ENCODE measurements around the gene UVSSA.

DNA sequence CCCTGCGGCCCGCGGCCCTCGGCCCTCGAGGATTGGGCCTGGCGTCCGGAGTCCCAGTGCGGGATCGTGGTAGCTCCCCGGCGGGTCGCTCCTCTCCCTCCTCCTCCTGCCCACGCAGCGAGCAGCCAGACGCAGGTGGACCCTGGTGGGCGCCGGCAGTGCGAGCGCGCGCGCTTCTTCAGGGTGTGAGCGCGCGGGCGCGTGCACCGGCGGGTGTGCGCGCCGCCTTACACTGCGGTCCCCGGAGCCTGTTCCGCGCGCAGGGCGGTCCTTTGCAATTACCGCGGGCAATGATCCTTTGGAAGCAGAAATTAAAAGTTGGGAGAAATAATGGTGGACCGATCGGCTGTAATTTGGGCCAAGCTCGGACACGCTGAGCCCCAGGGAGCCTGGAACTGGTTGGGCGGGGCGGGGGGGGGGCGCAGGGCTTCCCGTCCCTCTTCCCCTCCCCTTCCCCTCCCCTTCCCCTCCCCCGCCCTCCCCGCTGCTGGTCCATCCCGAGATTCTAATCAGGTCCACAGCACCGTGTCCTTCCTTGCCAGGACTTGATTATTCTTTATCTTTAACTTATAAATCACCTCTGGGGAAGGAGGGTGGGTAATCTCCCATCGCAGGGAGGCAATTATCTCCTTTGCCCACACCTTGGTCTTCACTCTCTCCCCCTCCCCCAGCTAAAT lies 60.8 kb downstream of the UVSSA start:
- TF ChIP-seq, protein P1, sequence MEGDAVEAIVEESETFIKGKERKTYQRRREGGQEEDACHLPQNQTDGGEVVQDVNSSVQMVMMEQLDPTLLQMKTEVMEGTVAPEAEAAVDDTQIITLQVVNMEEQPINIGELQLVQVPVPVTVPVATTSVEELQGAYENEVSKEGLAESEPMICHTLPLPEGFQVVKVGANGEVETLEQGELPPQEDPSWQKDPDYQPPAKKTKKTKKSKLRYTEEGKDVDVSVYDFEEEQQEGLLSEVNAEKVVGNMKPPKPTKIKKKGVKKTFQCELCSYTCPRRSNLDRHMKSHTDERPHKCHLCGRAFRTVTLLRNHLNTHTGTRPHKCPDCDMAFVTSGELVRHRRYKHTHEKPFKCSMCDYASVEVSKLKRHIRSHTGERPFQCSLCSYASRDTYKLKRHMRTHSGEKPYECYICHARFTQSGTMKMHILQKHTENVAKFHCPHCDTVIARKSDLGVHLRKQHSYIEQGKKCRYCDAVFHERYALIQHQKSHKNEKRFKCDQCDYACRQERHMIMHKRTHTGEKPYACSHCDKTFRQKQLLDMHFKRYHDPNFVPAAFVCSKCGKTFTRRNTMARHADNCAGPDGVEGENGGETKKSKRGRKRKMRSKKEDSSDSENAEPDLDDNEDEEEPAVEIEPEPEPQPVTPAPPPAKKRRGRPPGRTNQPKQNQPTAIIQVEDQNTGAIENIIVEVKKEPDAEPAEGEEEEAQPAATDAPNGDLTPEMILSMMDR (IDR thresholded peaks at IDR 0.05): no peak
- TF ChIP-seq EZH2 (IDR thresholded peaks at IDR 0.05; ENCODE audit: borderline replicate concordance, insufficient read depth, low read depth, low read length, poor library complexity, severe bottlenecking): no peak

All from B cell (primary cell).